K562 (cell line): ENCODE data around the gene C1QA. TPM values are rescaled to one million over a fixed set of nuclear protein-coding genes. Genes with fewer than 3 reads are reported as not detected.

ENCODE experiments used
- ATAC-seq: fragments of 200-7000 bp; cut with Tn5 transposase; 3 replicates; pipeline ENCODE4 v1.9.1; 2020; ENCODE audit warnings: moderate library complexity
- BruUV-seq: library from RNA; stranded (reverse); fragments of 400-500 nt; replicated peaks from 2 replicates; lab custom pipeline; 2021; lab: Mats Ljungman, UMichigan
- CTCF ChIA-PET: fragments of 300-600 bp; formaldehyde crosslinking; extraction: SDS; loops from one replicate; lab custom pipeline; 2021; ENCODE audit warnings: low intra/inter-chr PET ratio; lab: Yijun Ruan, JAX
- POLR2A ChIA-PET: fragments of 300-600, 350-650 bp; sonication (Branson Sonifier 250); formaldehyde crosslinking; extraction: SDS; loops from one replicate; lab custom pipeline; 2021; ENCODE audit warnings: antibody characterized with exemption, inconsistent platforms; lab: Yijun Ruan, JAX
- DNase-seq, 4 experiments: peaks; one replicate each; pipeline versions ENCODE4 v3.0.0 to v3.0.0-alpha.2; 2011 to 2018; ENCODE audit warnings: low spot score in 3 of 4, mixed read lengths in 3 of 4; ENCODE audit errors: extremely low read depth in 1 of 4
- FAIRE-seq: peaks from 2 replicates; lab custom pipeline; 2011; peaks lifted over from hg19 to GRCh38; lab: Jason Lieb, UNC
- H2AFZ ChIP-seq: 2 replicates; pipeline ENCODE4 v1.6.0; 2011; ENCODE audit warnings: low read depth, low read length, control low read depth, inconsistent platforms
- H3K27ac ChIP-seq: fragments of 200-600 bp; 3 replicates; pipeline ENCODE4 v1.8.0; 2011; ENCODE audit warnings: low read depth, mild to moderate bottlenecking, control low read depth, inconsistent platforms, low read length, moderate library complexity, mixed read lengths; ENCODE audit errors: extremely low read depth
- H3K27me3 ChIP-seq, 2 experiments: fragments of 300-600 bp in 1 of 2; 2 replicates in 1 of 2; 3 replicates in 1 of 2; pipeline versions ENCODE4 v1.6.0 to v1.8.0; 2011; ENCODE audit warnings: inconsistent platforms in 2 of 2, low read length in 2 of 2, mild to moderate bottlenecking in 1 of 2, mixed read lengths in 1 of 2, moderate library complexity in 1 of 2; ENCODE audit not compliant: control insufficient read depth in 2 of 2, insufficient read depth in 2 of 2
- H3K36me3 ChIP-seq: fragments of 300-600 bp; 3 replicates; pipeline ENCODE4 v1.8.0; 2011; ENCODE audit warnings: mild to moderate bottlenecking, low read length, inconsistent platforms; ENCODE audit not compliant: control insufficient read depth, insufficient read depth
- H3K4me1 ChIP-seq, 2 experiments: fragments of 200-600 bp in 1 of 2; replicated peaks in 1 of 2; 2 replicates in 1 of 2; 3 replicates in 1 of 2; pipeline versions ENCODE4 v1.5.1 to v1.8.0; 2011; ENCODE audit warnings: inconsistent platforms in 2 of 2, low read length in 2 of 2, mild to moderate bottlenecking in 1 of 2, mixed read lengths in 1 of 2, moderate library complexity in 1 of 2; ENCODE audit not compliant: control insufficient read depth in 2 of 2, insufficient read depth in 2 of 2
- H3K4me2 ChIP-seq: 2 replicates; pipeline ENCODE4 v1.6.1; 2011; ENCODE audit warnings: low read length, control low read depth, inconsistent platforms, mixed read lengths; ENCODE audit not compliant: insufficient read depth
- H3K4me3 ChIP-seq: fragments of 200-600 bp; sonication (generic), shearing (Covaris generic); 2 replicates; pipeline ENCODE4 v1.5.1; 2016; ENCODE audit warnings: control low read depth, inconsistent platforms
- H3K79me2 ChIP-seq: fragments of 200-600 bp; 3 replicates; pipeline ENCODE4 v1.8.0; 2011; ENCODE audit warnings: low read length, inconsistent platforms; ENCODE audit not compliant: control insufficient read depth, insufficient read depth
- H3K9ac ChIP-seq, 2 experiments: 2 replicates each; pipeline versions ENCODE4 v1.6.0 to v1.6.1; 2011; ENCODE audit warnings: low read depth in 2 of 2, low read length in 2 of 2, control low read depth in 1 of 2, inconsistent platforms in 1 of 2, mild to moderate bottlenecking in 1 of 2, mixed read lengths in 1 of 2; ENCODE audit not compliant: insufficient read depth in 1 of 2
- H3K9me1 ChIP-seq: one replicate; pipeline ENCODE4 v1.6.0; 2011; ENCODE audit warnings: inconsistent platforms, mild to moderate bottlenecking, low read length, moderate library complexity; ENCODE audit not compliant: control insufficient read depth, insufficient read depth
- H3K9me3 ChIP-seq: replicated peaks from 2 replicates; pipeline ENCODE4 v1.5.1; 2011; ENCODE audit warnings: low read depth, low read length, inconsistent platforms; ENCODE audit not compliant: control insufficient read depth, insufficient read depth
- H4K20me1 ChIP-seq: replicated peaks from 2 replicates; pipeline ENCODE4 v1.6.1; 2011; ENCODE audit warnings: low read length, inconsistent platforms, mixed read lengths; ENCODE audit not compliant: control insufficient read depth, insufficient read depth
- ARHGAP35 ChIP-seq: fragments of 450-650 bp; IDR thresholded peaks from 2 replicates; pipeline ENCODE4 v1.6.1; 2018; ENCODE audit not compliant: partially characterized antibody
- KAT2B ChIP-seq: IDR thresholded peaks from one replicate; pipeline ENCODE4 v1.6.1; 2012; ENCODE audit warnings: low read depth, mild to moderate bottlenecking, control low read depth, inconsistent platforms, low read length, moderate library complexity
- MTA1 ChIP-seq: fragments of 450-650 bp; IDR thresholded peaks from 2 replicates; pipeline ENCODE4 v1.6.1; 2017; ENCODE audit warnings: borderline replicate concordance
- NR2C1 ChIP-seq, 2 experiments: fragments of 450-650 bp; IDR thresholded peaks; 2 replicates each; pipeline ENCODE4 v1.6.1; 2017; ENCODE audit warnings: mild to moderate bottlenecking in 2 of 2, antibody characterized with exemption in 1 of 2, inconsistent platforms in 1 of 2, missing compliant biosample characterization in 1 of 2, missing genetic modification characterization in 1 of 2
- NR2C2 ChIP-seq, 2 experiments: fragments of 200-800 bp in 1 of 2; sonication (Bioruptor generic) in 1 of 2; sonication (generic) in 1 of 2; formaldehyde crosslinking in 1 of 2; IDR thresholded peaks; 2 replicates each; pipeline versions ENCODE4 v1.6.1 to v1.8.0; 2016 to 2022; ENCODE audit warnings: mild to moderate bottlenecking in 1 of 2, missing compliant biosample characterization in 1 of 2, missing genetic modification characterization in 1 of 2, missing genetic modification reagents in 1 of 2
- RNF2 ChIP-seq: sonication (generic); IDR thresholded peaks from 2 replicates; pipeline ENCODE4 v1.6.1; 2016
- TEAD4 ChIP-seq, 2 experiments: sonication (generic) in 1 of 2; formaldehyde crosslinking in 1 of 2; IDR thresholded peaks; 2 replicates each; pipeline versions ENCODE4 v1.6.1 to v1.8.0; 2012 to 2022; ENCODE audit warnings: borderline replicate concordance in 1 of 2, inconsistent platforms in 1 of 2, low read length in 1 of 2, mild to moderate bottlenecking in 1 of 2, missing genetic modification reagents in 1 of 2
- TFAP4 ChIP-seq: sonication (generic); formaldehyde crosslinking; IDR thresholded peaks from 2 replicates; pipeline ENCODE4 v1.8.0; 2022; ENCODE audit warnings: missing genetic modification reagents, mild to moderate bottlenecking, moderate library complexity, borderline replicate concordance
- TRIM24 ChIP-seq, 2 experiments: fragments of 450-650 bp; IDR thresholded peaks; 2 replicates each; pipeline ENCODE4 v1.6.1; 2016
- ZNF239 ChIP-seq: fragments of 250-450 bp; sonication (Bioruptor Pico); IDR thresholded peaks from 2 replicates; pipeline ENCODE4 v1.4.0; 2020; ENCODE audit warnings: mild to moderate bottlenecking
- ZNF311 ChIP-seq: fragments of 250-450 bp; sonication (Bioruptor Pico); IDR thresholded peaks from 2 replicates; pipeline ENCODE4 v1.4.0; 2020; ENCODE audit warnings: mild to moderate bottlenecking, moderate library complexity
- ZNF41 ChIP-seq: fragments of 250-450 bp; sonication (Bioruptor Pico); conservative IDR thresholded peaks from 2 replicates; pipeline ENCODE4 v1.4.0; 2020; ENCODE audit warnings: mild to moderate bottlenecking
- ZNF707 ChIP-seq: fragments of 250-450 bp; sonication (Bioruptor Pico); conservative IDR thresholded peaks from 2 replicates; pipeline ENCODE4 v1.8.0; 2022; ENCODE audit warnings: inconsistent platforms, mild to moderate bottlenecking, moderate library complexity
- WGBS: fragments of 100-300 bp; shearing (Covaris generic); methylation state at CpG from one replicate; pipeline ENCODE4 v1.1.6; 2016; ENCODE audit warnings: low coverage, mixed read lengths; ENCODE audit not compliant: insufficient coverage; ENCODE audit errors: missing lambda C conversion rate; 5-methylcytosine and 5-hydroxymethylcytosine counted together
- in situ Hi-C: fragments of 300-500 bp; cut with MboI; formaldehyde crosslinking; loops from 4 replicates; pipeline ENCODE4 v1.15.0; 2018; ENCODE audit warnings: inconsistent platforms, mixed read lengths
- intact Hi-C: fragments of 100-400 bp; cut with micrococcal nuclease; formaldehyde crosslinking; loops from 2 replicates; pipeline ENCODE4 v1.14.2; 2022
- polyA plus RNA-seq, 8 experiments: library from polyadenylated mRNA; depleted of rRNA in 4 of 8; stranded (reverse) in 5 of 8; unstranded in 3 of 8; fragments of >200 nt; fragmentation: Nextera tagmentation in 2 of 8; fragmentation: Illumina TruSeq in 1 of 8; extraction: Ambion mirVana in 2 of 8; extraction: Trizol in 1 of 8; gene quantifications; 2 replicates each; pipeline versions ENCODE4 v1.2.1 to v1.2.3, GENCODE V29; 2011 to 2014; ENCODE audit warnings: inconsistent platforms in 1 of 8, missing spikeins in 1 of 8
- total RNA-seq, 7 experiments: library from RNA; depleted of rRNA in 6 of 7; stranded (reverse); fragments of >200 nt in 6 of 7; fragmentation: Illumina TruSeq in 2 of 7; extraction: Trizol in 2 of 7; gene quantifications; 2 replicates each; pipeline versions ENCODE4 v1.2.1 to v1.2.3, GENCODE V29; 2011 to 2021; ENCODE audit warnings: low replicate concordance in 1 of 7
- TF ChIP-seq, protein P1 (sequence below): fragments of 250-450 bp; sonication (Bioruptor Pico); IDR thresholded peaks from 2 replicates; pipeline ENCODE4 v1.4.0; 2020

Gene C1QA
- total and polyA plus RNA-seq, 9 of the 15 experiments (the other 6 are each of a cell fraction or from before 2014, with no cell fraction given) = 0.71 TPM; not detected in 8

- CTCF ChIA-PET = no interaction called here
- peaks cover 15% of the 10 kb centered on the region; the same call in 1 of the 2 replicates for H4K20me1 ChIP-seq
- H3K4me3 ChIP-seq = no peak overlapping the region
- no peaks in the 10 kb centered on the region for H3K9me3 ChIP-seq
- 0% methylated on average over 4 of the region's 4 CpGs for WGBS
- no peak overlapping the region for H3K4me2 ChIP-seq
- in situ Hi-C loops = no loop called here
- H3K9ac ChIP-seq = no peak overlapping the region
- POLR2A ChIA-PET = interaction anchor here (0.8 to 1.0 kb wide), 3 partner anchors 10 to 90 kb away, joined by 3 read pairs; no protein-coding TSS in a partner anchor
- DNase-seq (no peak), FAIRE-seq (no peak), ATAC-seq (no peak)
- H3K4me1 ChIP-seq = peaks cover 0 to 7% of the 10 kb centered on the region in 2 experiments; a peak in 1 of 5 replicates
- no peaks in the 10 kb centered on the region for H3K9me1 ChIP-seq
- H2AFZ ChIP-seq = no peak overlapping the region
- intact Hi-C loops = no loop called here
- H3K36me3 ChIP-seq = no peaks in the 10 kb centered on the region
- H3K79me2 ChIP-seq = no peaks in the 10 kb centered on the region
- peaks cover 26 to 76% of the 10 kb centered on the region in 2 experiments; a peak in 4 of 5 replicates for H3K27me3 ChIP-seq
- no peak for TF ChIP-seq KAT2B
- no peak for TF ChIP-seq MTA1
- no peak for TF ChIP-seq NR2C1 (IDR thresholded peaks at IDR 0.05)
- no peak for TF ChIP-seq NR2C1 (tag; IDR thresholded peaks at IDR 0.05)
- TF ChIP-seq ZNF311 (CRISPR knock-in tag) = no peak
- TF ChIP-seq TRIM24 (IDR thresholded peaks at IDR 0.05) = no peak
- TF ChIP-seq, protein P1, sequence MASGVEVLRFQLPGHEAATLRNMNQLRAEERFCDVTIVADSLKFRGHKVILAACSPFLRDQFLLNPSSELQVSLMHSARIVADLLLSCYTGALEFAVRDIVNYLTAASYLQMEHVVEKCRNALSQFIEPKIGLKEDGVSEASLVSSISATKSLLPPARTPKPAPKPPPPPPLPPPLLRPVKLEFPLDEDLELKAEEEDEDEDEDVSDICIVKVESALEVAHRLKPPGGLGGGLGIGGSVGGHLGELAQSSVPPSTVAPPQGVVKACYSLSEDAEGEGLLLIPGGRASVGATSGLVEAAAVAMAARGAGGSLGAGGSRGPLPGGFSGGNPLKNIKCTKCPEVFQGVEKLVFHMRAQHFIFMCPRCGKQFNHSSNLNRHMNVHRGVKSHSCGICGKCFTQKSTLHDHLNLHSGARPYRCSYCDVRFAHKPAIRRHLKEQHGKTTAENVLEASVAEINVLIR (CRISPR knock-in tag) = no peak
- TF ChIP-seq ARHGAP35 = no peak
- no peak for TF ChIP-seq TEAD4 (IDR thresholded peaks at IDR 0.05; ENCODE audit: low read length)
- TF ChIP-seq TEAD4 (CRISPR knock-in tag; IDR thresholded peaks at IDR 0.05; ENCODE audit: borderline replicate concordance) = no peak
- no peak for TF ChIP-seq ZNF41 (CRISPR knock-in tag)
- no peak for TF ChIP-seq RNF2
- TF ChIP-seq ZNF239 (CRISPR knock-in tag) = no peak
- TF ChIP-seq NR2C2 (CRISPR knock-in tag; IDR thresholded peaks at IDR 0.05) = no peak
- no peak for TF ChIP-seq NR2C2 (tag; IDR thresholded peaks at IDR 0.05)
- TF ChIP-seq TFAP4 (CRISPR knock-in tag) = no peak
- TF ChIP-seq ZNF707 (CRISPR knock-in tag) = no peak
- BruUV-seq = no TSS peak
- H3K27ac ChIP-seq = no peak overlapping the region
Observed at GRCh38 chr1:22621761-22622160, 14.7 kb upstream of the C1QA start.
